Measurements from ENCODE around the gene LRCOL1.

- no peak for TF ChIP-seq CTCF (IDR thresholded peaks at IDR 0.05)
- no peak for TF ChIP-seq ZNF416 (CRISPR knock-in tag; IDR thresholded peaks at IDR 0.05)
Measured at GRCh38 chr12:132560364-132560613, 50.1 kb downstream of the LRCOL1 start.
